Ishikawa (cell line): ENCODE results near the gene RSU1.

ENCODE experiments used
- CEBPB ChIP-seq: IDR thresholded peaks from 2 replicates; pipeline ENCODE4 v1.6.1; 2012
- CREB1 ChIP-seq: IDR thresholded peaks from 2 replicates; pipeline ENCODE4 v1.6.1; 2012; ENCODE audit warnings: low read depth
- EGR1 ChIP-seq: IDR thresholded peaks from 2 replicates; pipeline ENCODE4 v1.6.1; 2012
- EP300 ChIP-seq: IDR thresholded peaks from 2 replicates; pipeline ENCODE4 v1.6.1; 2012; ENCODE audit warnings: borderline replicate concordance
- FOXM1 ChIP-seq: IDR thresholded peaks from 2 replicates; pipeline ENCODE4 v1.6.1; 2012; ENCODE audit warnings: low read depth, borderline replicate concordance
- NFIC ChIP-seq: IDR thresholded peaks from 2 replicates; pipeline ENCODE4 v1.6.1; 2012
- RAD21 ChIP-seq: IDR thresholded peaks from 2 replicates; pipeline ENCODE4 v1.6.1; 2012; ENCODE audit warnings: low read depth
- TAF1 ChIP-seq: IDR thresholded peaks from 2 replicates; pipeline ENCODE4 v1.6.1; 2012; ENCODE audit warnings: low read depth, mild to moderate bottlenecking
- TCF12 ChIP-seq: IDR thresholded peaks from 2 replicates; pipeline ENCODE4 v1.6.1; 2012; ENCODE audit warnings: low read depth
- TEAD4 ChIP-seq: IDR thresholded peaks from 2 replicates; pipeline ENCODE4 v1.6.1; 2012
- YY1 ChIP-seq: IDR thresholded peaks from 2 replicates; pipeline ENCODE4 v1.6.1; 2012; ENCODE audit warnings: low read depth
- ZBTB7A ChIP-seq: IDR thresholded peaks from 2 replicates; pipeline ENCODE4 v1.6.1; 2012; ENCODE audit warnings: low read depth
- TF ChIP-seq, protein P1 (sequence below): IDR thresholded peaks from 2 replicates; pipeline ENCODE4 v1.6.1; 2012
- TF ChIP-seq, protein P2 (sequence below): IDR thresholded peaks from 2 replicates; pipeline ENCODE4 v1.6.1; 2012; ENCODE audit warnings: low read depth, mild to moderate bottlenecking
- TF ChIP-seq, protein P3 (sequence below): IDR thresholded peaks from 2 replicates; pipeline ENCODE4 v1.6.1; 2012

The RSU1 gene

DNA sequence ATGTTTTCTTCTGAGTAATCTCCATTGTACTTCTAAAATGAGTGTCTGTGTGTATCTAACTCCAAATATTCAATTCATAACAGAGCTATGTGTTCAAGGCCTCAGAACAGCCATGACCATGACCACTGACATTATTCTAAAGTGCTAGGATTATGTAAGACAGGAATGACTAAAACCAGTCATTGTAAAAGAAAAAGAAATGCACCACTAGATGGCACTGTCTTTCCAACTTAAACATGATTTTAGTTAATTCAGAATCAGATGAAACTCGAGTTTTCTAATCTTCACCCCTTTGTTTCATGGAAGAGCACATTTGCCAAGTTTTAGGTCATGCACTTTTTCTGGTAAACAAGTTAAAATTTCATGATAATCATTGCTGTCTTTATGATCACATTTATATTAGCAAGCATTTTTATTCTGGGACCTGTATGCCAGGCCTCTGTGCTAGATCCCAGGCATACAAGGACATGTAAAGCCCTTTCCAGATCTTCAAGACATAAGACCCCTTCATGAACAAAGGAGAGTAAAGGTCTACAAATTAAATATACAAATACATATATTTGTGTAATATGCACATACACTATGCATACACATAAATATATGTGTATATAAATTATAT, 26.1 kb upstream of the RSU1 start:
- TF ChIP-seq RAD21 (peak; percentile 62), ZBTB7A (no peak)

DNA sequence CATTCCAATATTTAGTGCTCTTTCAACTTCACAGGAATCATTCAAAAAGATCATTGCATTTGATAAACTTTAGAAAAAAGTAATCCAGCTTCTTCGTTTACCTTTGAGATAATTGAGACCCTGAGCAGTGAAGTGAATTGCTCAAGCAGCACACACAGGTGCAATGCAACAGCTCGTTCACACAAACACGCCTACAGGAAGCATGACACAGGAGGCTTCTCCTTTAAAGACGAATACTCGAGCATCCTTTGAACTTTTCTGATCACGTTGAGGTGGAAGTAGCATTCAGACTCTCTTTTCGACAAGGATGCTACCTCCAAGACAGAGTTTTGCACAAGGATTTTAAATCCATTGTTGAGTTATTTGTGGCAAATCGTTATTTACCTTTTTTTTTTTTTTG, 18.0 kb upstream of the RSU1 start:
- TF ChIP-seq NFIC (no peak), TCF12 (no peak), CREB1 (no peak), EP300 (no peak), YY1 (no peak), FOXM1 (no peak), EGR1 (no peak), TEAD4 (no peak), CEBPB (no peak), TAF1 (no peak), ZBTB7A (no peak), RAD21 (no peak)
- TF ChIP-seq, protein P1, sequence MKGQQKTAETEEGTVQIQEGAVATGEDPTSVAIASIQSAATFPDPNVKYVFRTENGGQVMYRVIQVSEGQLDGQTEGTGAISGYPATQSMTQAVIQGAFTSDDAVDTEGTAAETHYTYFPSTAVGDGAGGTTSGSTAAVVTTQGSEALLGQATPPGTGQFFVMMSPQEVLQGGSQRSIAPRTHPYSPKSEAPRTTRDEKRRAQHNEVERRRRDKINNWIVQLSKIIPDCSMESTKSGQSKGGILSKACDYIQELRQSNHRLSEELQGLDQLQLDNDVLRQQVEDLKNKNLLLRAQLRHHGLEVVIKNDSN, result no peak
- TF ChIP-seq, protein P2, sequence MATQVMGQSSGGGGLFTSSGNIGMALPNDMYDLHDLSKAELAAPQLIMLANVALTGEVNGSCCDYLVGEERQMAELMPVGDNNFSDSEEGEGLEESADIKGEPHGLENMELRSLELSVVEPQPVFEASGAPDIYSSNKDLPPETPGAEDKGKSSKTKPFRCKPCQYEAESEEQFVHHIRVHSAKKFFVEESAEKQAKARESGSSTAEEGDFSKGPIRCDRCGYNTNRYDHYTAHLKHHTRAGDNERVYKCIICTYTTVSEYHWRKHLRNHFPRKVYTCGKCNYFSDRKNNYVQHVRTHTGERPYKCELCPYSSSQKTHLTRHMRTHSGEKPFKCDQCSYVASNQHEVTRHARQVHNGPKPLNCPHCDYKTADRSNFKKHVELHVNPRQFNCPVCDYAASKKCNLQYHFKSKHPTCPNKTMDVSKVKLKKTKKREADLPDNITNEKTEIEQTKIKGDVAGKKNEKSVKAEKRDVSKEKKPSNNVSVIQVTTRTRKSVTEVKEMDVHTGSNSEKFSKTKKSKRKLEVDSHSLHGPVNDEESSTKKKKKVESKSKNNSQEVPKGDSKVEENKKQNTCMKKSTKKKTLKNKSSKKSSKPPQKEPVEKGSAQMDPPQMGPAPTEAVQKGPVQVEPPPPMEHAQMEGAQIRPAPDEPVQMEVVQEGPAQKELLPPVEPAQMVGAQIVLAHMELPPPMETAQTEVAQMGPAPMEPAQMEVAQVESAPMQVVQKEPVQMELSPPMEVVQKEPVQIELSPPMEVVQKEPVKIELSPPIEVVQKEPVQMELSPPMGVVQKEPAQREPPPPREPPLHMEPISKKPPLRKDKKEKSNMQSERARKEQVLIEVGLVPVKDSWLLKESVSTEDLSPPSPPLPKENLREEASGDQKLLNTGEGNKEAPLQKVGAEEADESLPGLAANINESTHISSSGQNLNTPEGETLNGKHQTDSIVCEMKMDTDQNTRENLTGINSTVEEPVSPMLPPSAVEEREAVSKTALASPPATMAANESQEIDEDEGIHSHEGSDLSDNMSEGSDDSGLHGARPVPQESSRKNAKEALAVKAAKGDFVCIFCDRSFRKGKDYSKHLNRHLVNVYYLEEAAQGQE, result no peak
- TF ChIP-seq, protein P3, sequence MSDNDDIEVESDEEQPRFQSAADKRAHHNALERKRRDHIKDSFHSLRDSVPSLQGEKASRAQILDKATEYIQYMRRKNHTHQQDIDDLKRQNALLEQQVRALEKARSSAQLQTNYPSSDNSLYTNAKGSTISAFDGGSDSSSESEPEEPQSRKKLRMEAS, result no peak

DNA sequence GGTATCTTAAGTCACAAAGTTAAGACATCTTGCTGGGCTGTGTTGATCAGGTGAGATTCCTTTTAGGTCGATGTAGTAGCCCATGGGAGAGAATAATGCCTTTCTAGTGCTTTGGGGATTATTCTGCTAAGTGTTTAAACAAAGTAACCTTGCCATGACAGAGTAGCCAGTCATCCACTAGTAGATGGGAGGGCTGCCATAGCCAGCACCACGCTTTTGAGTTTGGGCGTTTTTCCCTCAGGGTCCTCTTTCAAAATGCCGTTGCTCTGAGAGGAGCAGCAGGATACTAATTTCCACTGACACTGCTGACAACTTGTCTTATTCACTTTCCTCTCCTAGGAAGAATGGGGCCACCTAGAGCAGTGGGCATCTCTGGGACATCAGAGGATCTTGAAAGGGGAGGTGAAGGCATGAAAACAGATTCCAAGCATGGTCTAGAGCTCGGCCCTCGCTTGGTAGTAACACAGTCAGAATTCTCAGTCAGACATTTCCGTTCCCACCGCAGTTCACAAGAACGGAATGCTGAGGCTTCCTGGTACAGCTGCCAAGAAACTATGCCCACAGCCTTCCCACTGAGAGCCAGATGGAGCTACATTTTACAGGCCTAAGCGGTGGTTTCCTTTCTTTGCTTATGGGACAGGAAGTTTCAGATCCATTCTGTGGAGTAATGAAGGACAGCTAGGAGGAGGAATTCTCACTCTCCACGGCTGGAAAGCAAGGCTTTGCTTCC, 15.3 kb upstream of the RSU1 start:
- TF ChIP-seq TCF12, result no peak
- TF ChIP-seq RAD21, result no peak
- TF ChIP-seq TAF1, result no peak
- no peak for TF ChIP-seq ZBTB7A
- TF ChIP-seq CREB1, result no peak

DNA sequence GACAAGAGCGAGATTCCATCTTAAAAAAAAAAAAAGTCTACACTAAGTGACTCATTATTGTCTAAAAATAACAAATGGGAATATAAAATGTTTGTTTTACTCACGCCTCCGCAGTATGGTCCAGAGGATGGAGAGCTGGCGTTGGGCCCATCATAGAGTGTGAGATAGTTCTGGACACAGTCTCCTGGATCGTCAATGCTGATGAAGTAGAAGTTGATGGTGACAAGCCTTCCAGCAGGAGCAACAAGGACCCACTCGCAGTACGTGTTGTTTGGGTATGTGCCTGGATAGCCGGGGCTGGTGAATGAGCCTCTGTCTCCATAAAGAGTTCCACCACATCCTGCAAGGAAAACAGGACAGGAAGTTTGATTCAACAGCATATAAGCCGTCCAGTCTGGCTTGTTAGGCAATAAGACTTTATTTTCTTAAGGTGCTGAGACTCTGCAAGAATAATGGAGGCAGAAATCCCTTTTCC, 11.5 kb upstream of the RSU1 start:
- no peak for TF ChIP-seq CREB1
- no peak for TF ChIP-seq NFIC
- TF ChIP-seq EP300, result no peak
- TF ChIP-seq CEBPB, result no peak
- no peak for TF ChIP-seq TEAD4
- no peak for TF ChIP-seq EGR1
- TF ChIP-seq, protein P2, result no peak
- no peak for TF ChIP-seq FOXM1
- TF ChIP-seq, protein P1, result no peak
- no peak for TF ChIP-seq TAF1
- TF ChIP-seq, protein P3, result no peak
- no peak for TF ChIP-seq TCF12
- TF ChIP-seq RAD21, result no peak
- TF ChIP-seq YY1, result no peak
- no peak for TF ChIP-seq ZBTB7A

DNA sequence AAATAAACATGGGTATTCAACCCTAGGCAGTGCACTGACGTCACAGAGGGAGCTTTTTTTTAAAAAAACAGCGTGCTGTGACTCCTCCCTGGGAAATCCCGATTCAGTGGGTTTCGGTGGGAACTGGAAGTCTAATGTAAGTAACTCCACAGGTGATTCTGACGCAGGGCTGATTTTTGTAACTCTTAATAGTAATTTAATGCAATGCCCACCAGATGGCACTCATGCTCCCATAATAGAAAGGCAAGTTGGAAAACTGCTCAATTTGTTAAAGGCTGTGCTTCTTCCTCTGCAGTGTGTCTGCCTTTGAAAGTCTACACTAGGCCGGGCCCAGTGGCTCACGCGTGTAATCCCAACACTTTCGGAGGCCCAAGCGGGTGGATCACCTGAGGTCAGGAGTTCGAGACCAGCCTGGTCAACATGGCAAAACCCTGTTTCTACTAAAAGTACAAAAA, 10.9 kb upstream of the RSU1 start:
- TF ChIP-seq CEBPB (no peak), TEAD4 (no peak), TAF1 (no peak), EP300 (no peak), ZBTB7A (no peak), RAD21 (peak; percentile 66)
- TF ChIP-seq, protein P3, result no peak
- TF ChIP-seq, protein P2, result no peak
